Measurements from ENCODE around the gene CRLF3. TPM values are rescaled to one million over a fixed set of nuclear protein-coding genes. Genes with fewer than 3 reads are reported as not detected.

Gene CRLF3
- 4.8 and 9.8 TPM in 2 replicates for total RNA-seq

GRCh38 chr17:30824356-30825145 lies at the start of gene CRLF3:
Gene CRLF3, minus strand, starts transcription at chr17:30824692. Its CDS starts 41 bp downstream, at chr17:30824651.

GRCh38 chr17:30831663-30832437 lies 7.4 kb upstream of the CRLF3 start, which contains the start of gene ATAD5:
Gene ATAD5, plus strand, starts transcription at chr17:30831966. Its CDS starts 382 bp downstream, at chr17:30832348.

Other genes starting within 250 kb of the CRLF3 start
- 2.5 and 3.8 TPM in 2 replicates for gene ATAD5, start 7.3 kb upstream of the CRLF3 start, total RNA-seq
- gene TEFM, start 81.5 kb upstream of the CRLF3 start, total RNA-seq: 7.0 and 16.1 TPM in 2 replicates
- 2.1 and 2.8 TPM in 2 replicates for gene ADAP2, start 97.3 kb upstream of the CRLF3 start, total RNA-seq
- 14.6 and 22.0 TPM in 2 replicates for gene RNF135, start 146.3 kb upstream of the CRLF3 start, total RNA-seq